Thyroid gland (tissue), 4 donors: ENCODE data around the gene ADAD2. TPM values are rescaled to one million over a fixed set of nuclear protein-coding genes. Genes with fewer than 3 reads are reported as not detected.

ENCODE experiments used
- total RNA-seq, 4 donors: library from RNA; depleted of rRNA; stranded (reverse); fragments of >200 nt; gene quantifications; one replicate each; pipeline ENCODE4 v1.2.3, GENCODE V29; 2016

ADAD2 gene
- total RNA-seq, 4 donors from 2014 or later: 0.24 to 0.78 (median 0.54) TPM

Other genes starting within 250 kb of the ADAD2 start
- gene OSGIN1, start 237.9 kb upstream of the ADAD2 start, total RNA-seq: 10 to 100 TPM; 14.5 to 53.5 (median 31.9) TPM
- under 1 TPM in 2 of 4 donors, not detected in 2; 0.63 to 0.94 TPM for gene NECAB2, start 222.9 kb upstream of the ADAD2 start, total RNA-seq
- not detected for gene SLC38A8, start 148.4 kb upstream of the ADAD2 start, total RNA-seq
- gene MBTPS1, start 74.2 kb upstream of the ADAD2 start, total RNA-seq: 100 to 1,000 TPM; 126 to 185 (median 166) TPM
- 10 to 100 TPM; 37.2 to 82.9 (median 59.5) TPM for gene HSDL1, start 46.0 kb upstream of the ADAD2 start, total RNA-seq
- gene DNAAF1, start 45.8 kb upstream of the ADAD2 start, total RNA-seq: 10 to 100 TPM in 1 of 4 donors, 1 to 10 TPM in 3; 1.5 to 11.2 (median 2.8) TPM
- 10 to 100 TPM; 29.4 to 64.2 (median 56.3) TPM for gene TAF1C, start 4.1 kb upstream of the ADAD2 start, total RNA-seq
- not detected for gene KCNG4, start 48.9 kb downstream of the ADAD2 start, total RNA-seq
- 1 to 10 TPM in 3 of 4 donors, not detected in 1; 1.3 to 2.1 (median 1.6) TPM for gene WFDC1, start 103.7 kb downstream of the ADAD2 start, total RNA-seq
- gene ATP2C2, start 177.4 kb downstream of the ADAD2 start, total RNA-seq: 10 to 100 TPM; 12.9 to 26.9 (median 18.6) TPM